ENCODE results near the gene UGGT2.

UGGT2 gene

GRCh38 chr13:95956589-95957148 is 96.5 kb downstream of the UGGT2 start:
- Histone ChIP-seq H3K36me3 (ENCODE audit: insufficient read depth) (no peaks in the 10 kb centered on the region), H4K20me1 (ENCODE audit: insufficient read depth) (no peaks in the 10 kb centered on the region), H3K4me3 (IDR thresholded peaks at IDR 0.05; ENCODE audit: insufficient read depth, low read depth, low read length) (no peak overlapping the region), H3K27me3 (ENCODE audit: insufficient read depth, low read depth) (no peaks in the 10 kb centered on the region), H3K27ac (no peak overlapping the region), H3K9ac (no peak overlapping the region), H3K4me1 (ENCODE audit: low read depth, poor library complexity, severe bottlenecking) (peaks cover 6% of the 10 kb centered on the region), H3K4me2 (no peak overlapping the region), H3K79me2 (ENCODE audit: insufficient read depth, low read depth) (no peaks in the 10 kb centered on the region), H2AFZ (ENCODE audit: low read depth) (no peak overlapping the region)
- TF ChIP-seq CTCF (conservative IDR thresholded peaks at IDR 0.05; ENCODE audit: low read depth, low read length): no peak

- Histone ChIP-seq H3K27me3 (ENCODE audit: insufficient read depth, low read depth) (no peaks in the 10 kb centered on the region), H3K79me2 (ENCODE audit: insufficient read depth, low read depth) (no peaks in the 10 kb centered on the region), H4K20me1 (ENCODE audit: insufficient read depth) (no peaks in the 10 kb centered on the region), H3K27ac (no peak overlapping the region), H3K9ac (no peak overlapping the region), H3K36me3 (ENCODE audit: insufficient read depth) (no peaks in the 10 kb centered on the region), H3K4me1 (ENCODE audit: low read depth, poor library complexity, severe bottlenecking) (peaks cover 6% of the 10 kb centered on the region), H3K4me2 (no peak overlapping the region), H2AFZ (ENCODE audit: low read depth) (no peak overlapping the region), H3K4me3 (IDR thresholded peaks at IDR 0.05; ENCODE audit: insufficient read depth, low read depth, low read length) (no peak overlapping the region)
- TF ChIP-seq CTCF (conservative IDR thresholded peaks at IDR 0.05; ENCODE audit: low read depth, low read length): no peak
Measured at GRCh38 chr13:95955719-95956118, 97.5 kb downstream of the UGGT2 start.

GRCh38 chr13:95955255-95955654 is 97.9 kb downstream of the UGGT2 start:
- no peaks in the 10 kb centered on the region for H4K20me1 ChIP-seq (ENCODE audit: insufficient read depth)
- no peaks in the 10 kb centered on the region for H3K36me3 ChIP-seq (ENCODE audit: insufficient read depth)
- no peak overlapping the region for H3K4me3 ChIP-seq (IDR thresholded peaks at IDR 0.05; ENCODE audit: insufficient read depth, low read depth, low read length)
- no peak overlapping the region for H3K4me2 ChIP-seq
- H3K79me2 ChIP-seq (ENCODE audit: insufficient read depth, low read depth): no peaks in the 10 kb centered on the region
- no peak for TF ChIP-seq CTCF (conservative IDR thresholded peaks at IDR 0.05; ENCODE audit: low read depth, low read length)
- H3K9ac ChIP-seq: no peak overlapping the region
- no peak overlapping the region for H2AFZ ChIP-seq (ENCODE audit: low read depth)
- H3K4me1 ChIP-seq (ENCODE audit: low read depth, poor library complexity, severe bottlenecking): peaks cover 6% of the 10 kb centered on the region
- no peak overlapping the region for H3K27ac ChIP-seq
- H3K27me3 ChIP-seq (ENCODE audit: insufficient read depth, low read depth): no peaks in the 10 kb centered on the region

- no peak for TF ChIP-seq CTCF (conservative IDR thresholded peaks at IDR 0.05; ENCODE audit: low read depth, low read length)
- Histone ChIP-seq H3K79me2 (ENCODE audit: insufficient read depth, low read depth) (no peaks in the 10 kb centered on the region), H3K27me3 (ENCODE audit: insufficient read depth, low read depth) (no peaks in the 10 kb centered on the region), H3K27ac (no peak overlapping the region), H2AFZ (ENCODE audit: low read depth) (no peak overlapping the region), H4K20me1 (ENCODE audit: insufficient read depth) (no peaks in the 10 kb centered on the region), H3K36me3 (ENCODE audit: insufficient read depth) (no peaks in the 10 kb centered on the region), H3K9ac (no peak overlapping the region), H3K4me1 (ENCODE audit: low read depth, poor library complexity, severe bottlenecking) (peaks cover 6% of the 10 kb centered on the region), H3K4me3 (IDR thresholded peaks at IDR 0.05; ENCODE audit: insufficient read depth, low read depth, low read length) (no peak overlapping the region), H3K4me2 (no peak overlapping the region)
Measured at GRCh38 chr13:95954266-95954665, 98.9 kb downstream of the UGGT2 start.
